ENCODE measurements around the gene UROC1. TPM values are rescaled to one million over a fixed set of nuclear protein-coding genes. Genes with fewer than 3 reads are reported as not detected.

UROC1 gene
- total and polyA plus RNA-seq, 4 donors, result 0.06 to 0.35 (median 0.29) TPM; not detected in 1

DNA sequence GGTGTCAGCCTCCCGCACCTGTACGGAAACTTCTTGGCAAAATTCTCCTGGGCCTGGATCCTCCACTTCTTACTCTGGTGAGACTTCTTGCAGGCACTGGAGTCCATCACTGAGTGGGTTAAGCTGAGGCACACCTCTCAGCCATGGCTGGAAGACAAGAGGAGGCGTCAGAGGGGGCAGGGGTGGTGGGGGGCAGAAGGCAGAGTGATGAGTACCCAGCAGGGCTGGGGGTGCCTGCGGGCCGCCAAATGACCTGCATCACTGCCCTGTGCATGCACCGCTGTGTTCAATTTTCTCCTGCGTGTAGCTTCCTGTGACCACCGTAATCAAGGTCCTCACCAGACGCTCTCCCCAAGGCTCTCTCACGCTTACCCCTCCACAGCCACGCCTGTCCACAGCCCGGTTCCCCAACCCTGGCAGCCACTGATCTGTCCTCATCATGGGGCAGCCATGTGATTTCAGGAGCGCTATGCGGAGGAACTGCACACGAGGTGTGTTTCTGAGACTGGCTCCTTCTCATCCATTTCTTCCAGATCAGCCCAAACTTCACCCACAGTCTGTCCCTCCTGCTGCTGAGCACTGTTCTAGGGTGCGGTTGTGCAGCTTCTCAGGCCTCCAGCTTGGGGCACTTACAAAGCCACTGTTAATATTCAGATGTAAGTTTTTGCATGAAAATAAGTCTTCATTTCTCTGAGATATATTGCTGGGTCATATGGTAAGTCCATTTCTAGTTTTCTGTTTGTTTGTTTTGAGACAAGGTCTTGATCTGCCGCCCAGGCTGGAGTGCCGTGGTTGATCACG is 35.9 kb upstream of the UROC1 start:
- DNase-seq (ENCODE audit: low read depth in 4 of 6, low spot score in 6 of 6), result no peak

GRCh38 chr3:126552688-126553283 is 35.2 kb upstream of the UROC1 start:
- no peak for DNase-seq (ENCODE audit: low read depth in 4 of 6, low spot score in 6 of 6)
- no peaks in the 10 kb centered on the region for H3K9me3 ChIP-seq (ENCODE audit: control insufficient read depth, insufficient read depth, low read length)
- no peak overlapping the region for H3K27ac ChIP-seq (ENCODE audit: low read depth, low read length)
- H3K4me1 ChIP-seq (ENCODE audit: control insufficient read depth, insufficient read depth, low read length), result peaks cover 45% of the 10 kb centered on the region
- WGBS (ENCODE audit: insufficient coverage), result 52% methylated on average over 12 of the region's 14 CpGs
- H3K4me3 ChIP-seq (ENCODE audit: low read depth, low read length), result no peak overlapping the region
- no peaks in the 10 kb centered on the region for H3K27me3 ChIP-seq (ENCODE audit: control insufficient read depth, insufficient read depth, low read length)
- no peaks in the 10 kb centered on the region for H3K36me3 ChIP-seq (ENCODE audit: control insufficient read depth, insufficient read depth, low read length)

More for the DNA sequence above, 35.9 kb upstream of the UROC1 start:
- Histone ChIP-seq H3K4me1 (ENCODE audit: control insufficient read depth, insufficient read depth, low read length) (peaks cover 41% of the 10 kb centered on the region), H3K4me3 (ENCODE audit: low read depth, low read length) (no peak overlapping the region), H3K27me3 (ENCODE audit: control insufficient read depth, insufficient read depth, low read length) (no peaks in the 10 kb centered on the region), H3K9me3 (ENCODE audit: control insufficient read depth, insufficient read depth, low read length) (no peaks in the 10 kb centered on the region), H3K36me3 (ENCODE audit: control insufficient read depth, insufficient read depth, low read length) (no peaks in the 10 kb centered on the region), H3K27ac (ENCODE audit: low read depth, low read length) (no peak overlapping the region)
- WGBS (ENCODE audit: insufficient coverage), result 90% methylated on average over 18 of the region's 19 CpGs

DNA sequence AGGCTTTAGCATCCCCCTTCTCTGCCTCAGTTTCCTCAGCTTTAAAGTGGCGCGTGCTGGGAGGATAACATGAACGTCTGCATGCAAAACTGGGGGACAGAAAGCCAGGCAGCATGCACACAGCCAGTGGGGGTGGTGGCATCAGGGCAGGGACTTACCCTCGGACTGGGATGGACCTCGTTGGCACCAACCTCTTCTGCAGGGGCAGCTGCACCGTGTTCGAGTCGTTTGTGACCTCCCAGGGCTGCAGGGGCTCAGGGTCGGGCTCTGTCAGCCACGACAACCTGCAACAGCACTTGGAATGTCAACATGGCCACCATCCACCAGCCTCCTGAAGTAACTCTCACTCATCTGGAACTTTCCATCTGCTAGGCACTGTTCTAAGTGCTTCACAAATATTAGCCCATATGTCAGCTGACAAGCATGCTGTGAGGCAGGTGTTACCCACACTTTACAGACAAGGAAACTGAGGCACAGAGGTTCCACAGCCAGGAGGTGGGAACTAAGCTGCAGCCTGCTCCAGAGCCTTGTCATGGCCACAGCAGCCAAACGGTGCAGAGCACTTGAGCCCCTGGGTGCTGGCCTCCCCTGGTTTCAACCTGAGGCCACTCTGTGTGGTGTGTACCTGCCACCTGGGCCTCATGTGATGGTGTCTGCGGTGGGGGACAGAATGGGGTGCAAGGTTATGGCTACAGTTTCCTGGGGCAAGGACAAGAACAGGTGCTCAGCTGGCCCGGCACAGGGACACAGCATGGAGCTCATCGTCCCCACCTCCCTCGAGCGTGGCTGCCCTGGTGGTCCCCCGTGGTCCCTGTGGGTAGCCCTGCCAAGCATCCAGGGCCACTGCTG is 34.5 kb upstream of the UROC1 start:
- DNase-seq (ENCODE audit: low read depth in 4 of 6, low spot score in 6 of 6), result no peak
- Histone ChIP-seq H3K9me3 (ENCODE audit: control insufficient read depth, insufficient read depth, low read length) (no peaks in the 10 kb centered on the region), H3K27me3 (ENCODE audit: control insufficient read depth, insufficient read depth, low read length) (no peaks in the 10 kb centered on the region), H3K27ac (ENCODE audit: low read depth, low read length) (no peak overlapping the region), H3K36me3 (ENCODE audit: control insufficient read depth, insufficient read depth, low read length) (no peaks in the 10 kb centered on the region), H3K4me3 (ENCODE audit: low read depth, low read length) (no peak overlapping the region), H3K4me1 (ENCODE audit: control insufficient read depth, insufficient read depth, low read length) (peaks cover 45% of the 10 kb centered on the region)
- WGBS (ENCODE audit: insufficient coverage), result 67% methylated on average over 17 of the region's 17 CpGs

DNA sequence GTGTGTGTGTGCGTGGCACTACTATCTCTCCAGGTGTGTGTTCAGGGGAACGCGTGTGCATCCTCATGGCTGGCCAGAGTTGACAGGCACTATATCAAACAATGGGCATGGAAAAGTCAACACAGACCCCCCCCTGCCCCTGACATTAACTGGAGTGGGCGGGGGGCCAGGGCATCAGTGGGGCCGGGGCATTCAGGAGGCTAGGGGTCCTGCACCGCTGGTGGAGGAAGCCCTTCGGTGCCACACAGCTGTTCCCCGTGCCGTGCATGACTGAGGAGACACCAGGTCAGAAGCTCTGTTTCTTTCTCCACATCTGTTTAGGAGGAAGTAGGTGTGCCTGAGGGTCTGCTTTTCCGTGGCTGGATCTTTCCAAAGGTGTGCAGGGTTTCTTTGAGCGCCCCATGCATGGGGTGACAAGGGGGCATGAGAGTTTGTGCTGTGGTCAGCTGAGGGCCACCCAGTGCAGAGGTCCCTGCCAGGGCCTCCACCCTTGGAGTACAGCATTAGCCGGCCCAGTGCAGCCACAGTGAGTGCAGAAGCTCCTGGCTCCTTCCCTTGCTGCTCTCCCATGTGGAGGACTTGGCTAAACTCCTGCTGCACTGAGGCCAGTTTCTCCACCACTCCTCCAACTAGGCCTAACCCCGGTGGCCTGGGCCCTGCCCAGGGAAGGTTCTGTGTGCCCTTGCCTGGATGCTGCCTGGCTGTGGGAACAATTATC is 33.7 kb upstream of the UROC1 start:
- H3K9me3 ChIP-seq (ENCODE audit: control insufficient read depth, insufficient read depth, low read length), result no peaks in the 10 kb centered on the region
- no peak overlapping the region for H3K27ac ChIP-seq (ENCODE audit: low read depth, low read length)
- no peaks in the 10 kb centered on the region for H3K27me3 ChIP-seq (ENCODE audit: control insufficient read depth, insufficient read depth, low read length)
- no peak overlapping the region for H3K4me3 ChIP-seq (ENCODE audit: low read depth, low read length)
- H3K4me1 ChIP-seq (ENCODE audit: control insufficient read depth, insufficient read depth, low read length), result peaks cover 45% of the 10 kb centered on the region
- no peaks in the 10 kb centered on the region for H3K36me3 ChIP-seq (ENCODE audit: control insufficient read depth, insufficient read depth, low read length)
- no peak for DNase-seq (ENCODE audit: low read depth in 4 of 6, low spot score in 6 of 6)
- WGBS (ENCODE audit: insufficient coverage), result 77% methylated on average over 7 of the region's 13 CpGs

DNA sequence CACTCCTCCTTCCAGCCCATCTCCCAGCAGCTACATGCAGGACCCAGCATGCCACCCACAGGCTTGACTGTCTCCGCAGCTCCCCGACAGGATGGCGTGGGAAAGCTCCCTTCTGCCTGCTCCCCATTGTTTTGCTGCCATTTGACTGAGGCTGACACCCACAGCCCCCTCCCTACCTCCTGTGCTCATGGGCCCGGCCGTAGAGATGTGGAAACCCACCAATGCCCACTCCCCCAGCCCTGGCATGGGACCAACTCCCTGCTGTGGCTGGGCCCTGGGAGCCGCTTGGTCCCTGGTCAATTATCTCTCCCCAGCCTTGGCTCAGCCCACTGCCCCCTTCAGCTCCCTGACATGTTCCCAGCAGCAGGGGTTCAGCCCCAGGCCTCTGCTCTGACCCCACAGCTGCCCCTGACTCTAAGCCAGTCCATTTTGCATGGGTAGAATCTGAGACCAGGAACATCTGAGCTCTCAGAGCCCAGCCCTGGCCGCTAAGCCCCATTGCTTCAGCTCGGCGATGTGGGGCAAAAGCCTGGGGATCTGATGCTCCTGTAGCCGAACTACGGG is 33.0 kb upstream of the UROC1 start:
- Histone ChIP-seq H3K36me3 (ENCODE audit: control insufficient read depth, insufficient read depth, low read length) (no peaks in the 10 kb centered on the region), H3K4me3 (ENCODE audit: low read depth, low read length) (no peak overlapping the region), H3K27me3 (ENCODE audit: control insufficient read depth, insufficient read depth, low read length) (no peaks in the 10 kb centered on the region), H3K4me1 (ENCODE audit: control insufficient read depth, insufficient read depth, low read length) (peaks cover 47% of the 10 kb centered on the region), H3K9me3 (ENCODE audit: control insufficient read depth, insufficient read depth, low read length) (no peaks in the 10 kb centered on the region), H3K27ac (ENCODE audit: low read depth, low read length) (no peak overlapping the region)
- 40% methylated on average over 11 of the region's 11 CpGs for WGBS (ENCODE audit: insufficient coverage)
- DNase-seq (ENCODE audit: low read depth in 4 of 6, low spot score in 6 of 6), result peak in 1 of 6 donors; percentile 43

DNA sequence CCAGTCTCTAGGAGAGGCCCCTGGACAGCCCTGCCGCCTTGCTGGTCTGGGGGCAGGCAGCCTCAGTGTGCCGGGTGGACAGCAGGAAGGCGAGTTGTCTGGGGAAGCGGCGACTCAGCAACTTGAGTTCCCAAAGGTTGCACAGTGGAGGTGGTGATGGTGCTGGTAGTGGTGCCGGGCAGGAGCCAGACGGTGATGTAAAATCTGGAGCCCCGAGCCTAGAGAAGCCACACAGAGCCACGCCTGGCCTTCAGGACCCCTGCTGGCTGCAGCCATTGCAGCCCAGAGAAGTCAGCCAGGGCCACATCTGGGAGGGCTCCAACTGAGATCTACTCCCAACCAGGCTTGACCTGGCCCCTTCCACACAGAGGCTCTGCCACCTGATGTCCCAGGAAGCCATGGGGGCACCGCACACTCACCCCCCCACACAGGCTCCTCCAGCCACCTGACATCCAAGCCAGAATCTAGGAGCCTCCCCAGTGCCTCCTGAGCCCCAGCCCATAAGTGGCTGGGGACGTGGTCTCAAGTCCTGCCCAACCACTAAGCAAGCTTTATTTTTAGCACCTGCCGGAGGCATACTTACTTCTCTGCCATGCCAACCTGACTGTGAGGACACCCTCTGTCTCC is 32.4 kb upstream of the UROC1 start:
- Histone ChIP-seq H3K27me3 (ENCODE audit: control insufficient read depth, insufficient read depth, low read length) (no peaks in the 10 kb centered on the region), H3K4me3 (ENCODE audit: low read depth, low read length) (no peak overlapping the region), H3K27ac (ENCODE audit: low read depth, low read length) (no peak overlapping the region), H3K9me3 (ENCODE audit: control insufficient read depth, insufficient read depth, low read length) (no peaks in the 10 kb centered on the region), H3K36me3 (ENCODE audit: control insufficient read depth, insufficient read depth, low read length) (no peaks in the 10 kb centered on the region), H3K4me1 (ENCODE audit: control insufficient read depth, insufficient read depth, low read length) (peaks cover 49% of the 10 kb centered on the region)
- 62% methylated on average over 12 of the region's 12 CpGs for whole genome bisulfite sequencing (ENCODE audit: insufficient coverage)
- DNase-seq (ENCODE audit: low read depth in 4 of 6, low spot score in 6 of 6), result no peak

- no peak overlapping the region for H3K4me3 ChIP-seq (ENCODE audit: low read depth, low read length)
- no peaks in the 10 kb centered on the region for H3K27me3 ChIP-seq (ENCODE audit: control insufficient read depth, insufficient read depth, low read length)
- 51% methylated on average over 7 of the region's 9 CpGs for WGBS (ENCODE audit: insufficient coverage)
- no peaks in the 10 kb centered on the region for H3K9me3 ChIP-seq (ENCODE audit: control insufficient read depth, insufficient read depth, low read length)
- no peaks in the 10 kb centered on the region for H3K36me3 ChIP-seq (ENCODE audit: control insufficient read depth, insufficient read depth, low read length)
- DNase-seq (ENCODE audit: low read depth in 4 of 6, low spot score in 6 of 6), result peak in 2 of 6 donors; percentile 27 to 66
- no peak overlapping the region for H3K27ac ChIP-seq (ENCODE audit: low read depth, low read length)
- H3K4me1 ChIP-seq (ENCODE audit: control insufficient read depth, insufficient read depth, low read length), result peaks cover 53% of the 10 kb centered on the region
Measured at GRCh38 chr3:126548556-126549466, 31.2 kb upstream of the UROC1 start.

- H3K27me3 ChIP-seq (ENCODE audit: control insufficient read depth, insufficient read depth, low read length), result no peaks in the 10 kb centered on the region
- H3K36me3 ChIP-seq (ENCODE audit: control insufficient read depth, insufficient read depth, low read length), result no peaks in the 10 kb centered on the region
- no CpG with 5 or more reads among the region's 1 CpG for WGBS (ENCODE audit: insufficient coverage)
- no peak overlapping the region for H3K27ac ChIP-seq (ENCODE audit: low read depth, low read length)
- H3K9me3 ChIP-seq (ENCODE audit: control insufficient read depth, insufficient read depth, low read length), result no peaks in the 10 kb centered on the region
- H3K4me1 ChIP-seq (ENCODE audit: control insufficient read depth, insufficient read depth, low read length), result peaks cover 47% of the 10 kb centered on the region
- no peak overlapping the region for H3K4me3 ChIP-seq (ENCODE audit: low read depth, low read length)
- DNase-seq (ENCODE audit: low read depth in 4 of 6, low spot score in 6 of 6), result no peak
Measured at GRCh38 chr3:126547721-126548120, 30.1 kb upstream of the UROC1 start.

Data from spinal cord (tissue), 10 donors.